Neuronal stem cell (in vitro differentiated cells): ENCODE data around the gene PER2.

Experiments
- DNase-seq: peaks from one replicate; pipeline ENCODE4 v3.0.0-alpha.2; 2013; ENCODE audit warnings: low spot score
- H2AFZ ChIP-seq: one replicate; pipeline ENCODE4 v1.6.1; 2013; ENCODE audit warnings: mild to moderate bottlenecking, low read length, inconsistent platforms
- H2AK5ac ChIP-seq: 2 replicates; pipeline ENCODE4 v1.6.1; 2013; ENCODE audit warnings: low read depth, mild to moderate bottlenecking, inconsistent platforms, low read length, moderate library complexity, mixed read lengths
- H2BK120ac ChIP-seq: 2 replicates; pipeline ENCODE4 v1.6.1; 2013; ENCODE audit warnings: low read depth, mild to moderate bottlenecking, inconsistent platforms, low read length, moderate library complexity, mixed read lengths
- H2BK12ac ChIP-seq: one replicate; pipeline ENCODE4 v1.6.1; 2013; ENCODE audit warnings: low read length, inconsistent platforms
- H2BK15ac ChIP-seq: 2 replicates; pipeline ENCODE4 v1.6.1; 2013; ENCODE audit warnings: mild to moderate bottlenecking, low read length, inconsistent platforms, mixed read lengths
- H2BK5ac ChIP-seq: one replicate; pipeline ENCODE4 v1.6.1; 2013; ENCODE audit warnings: inconsistent platforms, mild to moderate bottlenecking, low read length, moderate library complexity
- H3K14ac ChIP-seq: one replicate; pipeline ENCODE4 v1.6.1; 2013; ENCODE audit warnings: low read length, inconsistent platforms
- H3K18ac ChIP-seq: 2 replicates; pipeline ENCODE4 v1.6.1; 2013; ENCODE audit warnings: low read length, inconsistent platforms
- H3K23ac ChIP-seq: 2 replicates; pipeline ENCODE4 v1.6.1; 2013; ENCODE audit warnings: low read depth, mild to moderate bottlenecking, mixed read lengths, low read length, inconsistent platforms; ENCODE audit not compliant: poor library complexity
- H3K27ac ChIP-seq: replicated peaks from 3 replicates; pipeline ENCODE4 v1.5.1; 2013; ENCODE audit warnings: low read length, inconsistent platforms
- H3K27me3 ChIP-seq, 3 experiments: 2 replicates each; pipeline ENCODE4 v1.6.1; 2013; ENCODE audit warnings: low read length in 3 of 3, mild to moderate bottlenecking in 2 of 3, inconsistent platforms in 1 of 3, low read depth in 1 of 3, mixed read lengths in 1 of 3, moderate library complexity in 1 of 3; ENCODE audit not compliant: control insufficient read depth in 3 of 3, insufficient read depth in 3 of 3
- H3K36me3 ChIP-seq, 2 donors: replicated peaks in 1 of 2; 2 replicates each; pipeline ENCODE4 v1.6.1; 2013; ENCODE audit warnings: low read length in 2 of 2; ENCODE audit not compliant: control insufficient read depth in 2 of 2, insufficient read depth in 2 of 2
- H3K4ac ChIP-seq: 2 replicates; pipeline ENCODE4 v1.6.1; 2013; ENCODE audit warnings: inconsistent platforms, mild to moderate bottlenecking, low read length, moderate library complexity
- H3K4me1 ChIP-seq, 2 donors: 1 replicate in 1 of 2; 2 replicates in 1 of 2; pipeline ENCODE4 v1.6.1; 2013; ENCODE audit warnings: low read length in 2 of 2, low read depth in 1 of 2; ENCODE audit not compliant: control insufficient read depth in 2 of 2, insufficient read depth in 1 of 2
- H3K4me2 ChIP-seq: one replicate; pipeline ENCODE4 v1.6.1; 2013; ENCODE audit warnings: mild to moderate bottlenecking, low read length, inconsistent platforms; ENCODE audit not compliant: insufficient read depth, poor library complexity, severe bottlenecking
- H3K4me3 ChIP-seq, 2 donors: 2 replicates each; pipeline ENCODE4 v1.5.1; 2013; ENCODE audit warnings: low read length in 2 of 2, mild to moderate bottlenecking in 2 of 2, inconsistent platforms in 1 of 2, moderate library complexity in 1 of 2
- H3K79me1 ChIP-seq: one replicate; pipeline ENCODE4 v1.6.1; 2013; ENCODE audit warnings: low read depth, mild to moderate bottlenecking, inconsistent platforms, low read length, moderate library complexity
- H3K9ac ChIP-seq: one replicate; pipeline ENCODE4 v1.6.1; 2013; ENCODE audit warnings: mild to moderate bottlenecking, low read depth, low read length, inconsistent platforms; ENCODE audit not compliant: poor library complexity
- H3K9me3 ChIP-seq, 2 donors: replicated peaks in 1 of 2; 2 replicates each; pipeline versions ENCODE3 to v1.6.1; 2013; ENCODE audit warnings: low read length in 2 of 2, mild to moderate bottlenecking in 2 of 2, inconsistent platforms in 1 of 2, low read depth in 1 of 2, mixed read lengths in 1 of 2, moderate library complexity in 1 of 2; ENCODE audit not compliant: control insufficient read depth in 2 of 2, insufficient read depth in 1 of 2
- H4K8ac ChIP-seq: one replicate; pipeline ENCODE4 v1.6.1; 2013; ENCODE audit warnings: low read depth, mild to moderate bottlenecking, inconsistent platforms, low read length, moderate library complexity
- H4K91ac ChIP-seq: one replicate; pipeline ENCODE4 v1.6.1; 2013; ENCODE audit warnings: low read length, low read depth, mild to moderate bottlenecking, inconsistent platforms; ENCODE audit not compliant: poor library complexity
- WGBS, 2 donors: extraction: QIAGEN DNeasy Blood & Tissue Kit; methylation state at CpG; one replicate each; pipeline ENCODE4 v1.1.7; 2013; ENCODE audit warnings: missing lambda C conversion rate in 2 of 2, mixed read lengths in 1 of 2; ENCODE audit not compliant: insufficient read length in 2 of 2, insufficient replicate concordance in 1 of 2; ENCODE audit errors: extremely low coverage in 2 of 2; 5-methylcytosine and 5-hydroxymethylcytosine counted together

The PER2 gene

GRCh38 chr2:238320246-238320647 is 31.8 kb upstream of the PER2 start, which contains the start of gene TRAF3IP1:
Gene TRAF3IP1, plus strand, starts transcription at chr2:238320518. Its CDS starts 145 bp downstream, at chr2:238320663.
- H3K4me3 ChIP-seq, result peak within 1 kb of the TSS; percentile 77 to 94

DNA sequence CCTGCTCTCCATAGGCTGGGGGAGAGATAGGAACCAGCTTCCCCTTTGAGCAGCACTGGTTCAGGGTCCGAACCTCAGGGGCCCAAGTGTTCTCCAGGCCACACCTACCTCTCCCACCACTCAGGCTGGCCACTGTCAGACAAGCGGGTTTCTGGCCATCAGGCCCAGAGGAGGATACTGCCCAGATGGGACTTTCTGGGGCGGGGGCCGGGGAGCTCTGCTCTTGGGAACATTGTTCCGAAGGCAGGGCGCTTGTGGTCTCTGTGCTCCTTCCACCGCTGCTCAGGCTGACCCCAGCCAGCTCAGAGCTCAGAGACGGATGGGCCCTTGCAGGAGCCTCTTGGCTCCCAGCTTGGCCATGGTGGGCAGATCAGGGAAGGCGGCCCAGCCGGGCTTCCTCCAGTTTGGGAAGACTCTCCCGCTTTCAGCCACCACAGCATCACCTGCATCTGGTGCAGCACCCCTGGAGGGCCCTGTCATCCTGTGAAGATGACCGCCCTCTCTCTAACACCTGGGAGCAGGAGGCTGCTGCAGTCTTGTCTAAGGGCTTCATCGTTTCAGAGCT is 26.7 kb upstream of the PER2 start:
- DNase-seq, result no peak
- Histone ChIP-seq H3K4me2 (no peak overlapping the region), H2BK5ac (no peak overlapping the region), H2BK120ac (no peak overlapping the region), H3K9me3 (peaks cover 0 to 4% of the 10 kb centered on the region in 2 donors), H3K4ac (peak overlapping the region; percentile 17), H2BK12ac (no peak overlapping the region), H3K79me1 (no peaks in the 10 kb centered on the region), H3K9ac (no peak overlapping the region), H2BK15ac (no peak overlapping the region), H3K4me1 (peaks cover 3 to 4% of the 10 kb centered on the region in 2 donors), H3K14ac (no peak overlapping the region), H4K91ac (no peak overlapping the region), H3K4me3 (no peak overlapping the region), H2AFZ (no peak overlapping the region), H3K18ac (peak overlapping the region; percentile 22), H4K8ac (no peak overlapping the region), H3K27ac (no peak overlapping the region), H3K27me3 (no peaks in the 10 kb centered on the region), H2AK5ac (no peak overlapping the region), H3K23ac (peak overlapping the region; percentile 2), H3K36me3 (no peaks in the 10 kb centered on the region)
- WGBS, 2 donors, result no CpG with 5 or more reads among the region's 13 CpGs

More at GRCh38 chr2:238320246-238320647, 31.8 kb upstream of the PER2 start, which contains the start of gene TRAF3IP1:
- H4K91ac ChIP-seq, result no peak within 1 kb of the TSS
- H3K23ac ChIP-seq, result peak within 1 kb of the TSS; percentile 71
- no peak within 1 kb of the TSS for H2BK15ac ChIP-seq
- peak within 1 kb of the TSS; percentile 91 for H3K18ac ChIP-seq
- WGBS, 2 donors, result no CpG with 5 or more reads among the region's 58 CpGs
- no peak within 1 kb of the TSS for H3K14ac ChIP-seq
- H2BK12ac ChIP-seq, result no peak within 1 kb of the TSS
- peak within 1 kb of the TSS; percentile 91 for H2AFZ ChIP-seq
- H4K8ac ChIP-seq, result no peak within 1 kb of the TSS
- H3K4ac ChIP-seq, result no peak within 1 kb of the TSS
- peaks cover 7 to 10% of the 10 kb centered on the region in 2 donors for H3K4me1 ChIP-seq
- H3K27ac ChIP-seq, result no peak within 1 kb of the TSS
- peak within 1 kb of the TSS; percentile 86 for H3K4me2 ChIP-seq
- H2BK120ac ChIP-seq, result no peak within 1 kb of the TSS
- peaks cover 5 to 6% of the 10 kb centered on the region in 2 donors for H3K36me3 ChIP-seq
- peak; percentile 96 for DNase-seq
- H2AK5ac ChIP-seq, result peak within 1 kb of the TSS; percentile 47
- peak within 1 kb of the TSS; percentile 73 for H2BK5ac ChIP-seq
- peaks cover 4% of the 10 kb centered on the region for H3K79me1 ChIP-seq
- peaks cover 0 to 4% of the 10 kb centered on the region in 2 donors for H3K9me3 ChIP-seq
- peak within 1 kb of the TSS; percentile 90 for H3K9ac ChIP-seq
- no peaks in the 10 kb centered on the region for H3K27me3 ChIP-seq

DNA sequence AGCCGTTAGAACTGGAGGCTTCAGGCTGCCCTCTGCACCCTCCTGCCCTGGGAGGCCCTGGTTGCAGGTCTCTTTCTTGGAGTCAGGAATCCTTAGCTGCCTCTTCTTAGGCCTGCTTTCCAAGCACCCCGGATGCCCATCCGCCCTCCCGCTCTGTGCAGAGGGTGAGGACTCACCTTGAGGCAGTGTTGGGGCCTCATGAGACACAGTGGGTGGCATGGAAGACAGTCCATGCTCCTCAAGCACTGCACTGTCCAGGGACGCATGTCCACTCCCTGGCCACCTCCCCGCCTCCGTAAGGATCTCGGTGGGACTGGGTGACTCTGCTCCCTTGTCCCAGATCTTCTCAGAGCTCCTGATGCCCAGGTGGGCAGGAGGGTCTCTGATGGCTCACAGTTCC is 26.2 kb upstream of the PER2 start:
- Histone ChIP-seq H3K14ac (no peak overlapping the region), H2AK5ac (no peak overlapping the region), H3K4me2 (no peak overlapping the region), H2BK5ac (no peak overlapping the region), H3K18ac (peak overlapping the region; percentile 22), H3K36me3 (no peaks in the 10 kb centered on the region), H3K4me3 (no peak overlapping the region), H3K4me1 (no peaks in the 10 kb centered on the region), H2AFZ (no peak overlapping the region), H3K9me3 (peaks cover 0 to 4% of the 10 kb centered on the region in 2 donors), H2BK120ac (no peak overlapping the region), H2BK15ac (no peak overlapping the region), H3K4ac (no peak overlapping the region), H3K27me3 (no peaks in the 10 kb centered on the region), H4K91ac (no peak overlapping the region), H3K79me1 (no peaks in the 10 kb centered on the region), H4K8ac (peak overlapping the region; percentile 93), H3K23ac (peak overlapping the region; percentile 2), H3K27ac (no peak overlapping the region), H2BK12ac (no peak overlapping the region), H3K9ac (no peak overlapping the region)
- DNase-seq, result no peak
- no CpG with 5 or more reads among the region's 8 CpGs for WGBS, 2 donors

GRCh38 chr2:238313991-238314350 is 25.6 kb upstream of the PER2 start:
- no peak overlapping the region for H3K4me2 ChIP-seq
- no peak for DNase-seq
- no CpG with 5 or more reads among the region's 2 CpGs for WGBS, 2 donors

More at GRCh38 chr2:238313991-238314350, 25.6 kb upstream of the PER2 start:
- Histone ChIP-seq H2AFZ (peak overlapping the region; percentile 45), H3K9me3 (peaks cover 1 to 4% of the 10 kb centered on the region in 2 donors), H2BK15ac (no peak overlapping the region), H3K4me1 (no peaks in the 10 kb centered on the region), H3K4me3 (no peak overlapping the region), H2BK120ac (no peak overlapping the region), H2BK5ac (no peak overlapping the region), H3K79me1 (no peaks in the 10 kb centered on the region), H2AK5ac (no peak overlapping the region), H3K18ac (no peak overlapping the region), H4K91ac (no peak overlapping the region), H4K8ac (no peak overlapping the region), H2BK12ac (no peak overlapping the region), H3K9ac (no peak overlapping the region), H3K27me3 (no peaks in the 10 kb centered on the region), H3K14ac (no peak overlapping the region), H3K23ac (no peak overlapping the region), H3K36me3 (no peaks in the 10 kb centered on the region), H3K4ac (no peak overlapping the region), H3K27ac (no peak overlapping the region)
